Measurements from ENCODE around the gene KCNQ1.

DNA sequence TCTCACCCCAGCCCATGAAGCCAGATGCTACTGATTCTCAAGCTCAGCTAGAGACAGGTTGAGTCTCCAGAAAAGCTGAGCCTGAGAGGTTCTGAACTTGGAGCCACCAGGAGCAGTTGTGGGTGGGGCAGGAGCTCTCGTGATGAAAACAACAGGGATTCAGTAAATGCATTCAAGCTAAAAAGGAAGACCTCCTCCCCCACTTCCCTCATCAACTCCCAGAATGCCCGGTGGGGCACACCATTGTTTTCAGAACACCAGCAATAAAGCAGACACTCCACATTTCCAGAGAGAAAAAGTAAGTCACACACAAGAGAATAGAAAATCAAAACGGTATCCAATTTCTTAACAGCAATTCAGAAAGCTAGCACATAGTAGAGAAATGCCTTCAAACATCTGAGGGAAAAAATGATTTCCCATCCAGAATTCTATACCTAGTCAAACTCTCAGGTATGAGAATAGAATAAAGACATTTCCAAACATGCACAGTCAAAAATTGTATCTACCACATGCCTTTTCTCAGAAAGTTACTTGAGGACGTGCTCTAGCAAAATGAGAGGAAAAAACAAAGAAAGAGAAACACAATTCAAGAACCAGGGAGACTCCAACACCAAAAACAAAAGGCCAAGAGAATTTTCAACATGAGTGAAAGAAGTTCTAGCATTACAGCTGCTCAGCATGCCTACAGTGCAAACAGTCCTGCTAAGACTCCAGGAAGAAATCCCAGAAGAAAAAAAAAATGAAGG, 383.9 kb downstream of the KCNQ1 start:
- no peak for TF ChIP-seq POLR2AphosphoS5 (IDR thresholded peaks at IDR 0.05)
- TF ChIP-seq, protein P1, sequence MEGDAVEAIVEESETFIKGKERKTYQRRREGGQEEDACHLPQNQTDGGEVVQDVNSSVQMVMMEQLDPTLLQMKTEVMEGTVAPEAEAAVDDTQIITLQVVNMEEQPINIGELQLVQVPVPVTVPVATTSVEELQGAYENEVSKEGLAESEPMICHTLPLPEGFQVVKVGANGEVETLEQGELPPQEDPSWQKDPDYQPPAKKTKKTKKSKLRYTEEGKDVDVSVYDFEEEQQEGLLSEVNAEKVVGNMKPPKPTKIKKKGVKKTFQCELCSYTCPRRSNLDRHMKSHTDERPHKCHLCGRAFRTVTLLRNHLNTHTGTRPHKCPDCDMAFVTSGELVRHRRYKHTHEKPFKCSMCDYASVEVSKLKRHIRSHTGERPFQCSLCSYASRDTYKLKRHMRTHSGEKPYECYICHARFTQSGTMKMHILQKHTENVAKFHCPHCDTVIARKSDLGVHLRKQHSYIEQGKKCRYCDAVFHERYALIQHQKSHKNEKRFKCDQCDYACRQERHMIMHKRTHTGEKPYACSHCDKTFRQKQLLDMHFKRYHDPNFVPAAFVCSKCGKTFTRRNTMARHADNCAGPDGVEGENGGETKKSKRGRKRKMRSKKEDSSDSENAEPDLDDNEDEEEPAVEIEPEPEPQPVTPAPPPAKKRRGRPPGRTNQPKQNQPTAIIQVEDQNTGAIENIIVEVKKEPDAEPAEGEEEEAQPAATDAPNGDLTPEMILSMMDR (IDR thresholded peaks at IDR 0.05) = no peak
